UCSD-AML1 (cell line): ENCODE data around the gene FICD.

Source experiments
- DNase-seq: peaks from one replicate; lab custom pipeline; 2025; ENCODE audit not compliant: unreplicated experiment; lab: John Stamatoyannopoulos, UW

FICD gene

DNA sequence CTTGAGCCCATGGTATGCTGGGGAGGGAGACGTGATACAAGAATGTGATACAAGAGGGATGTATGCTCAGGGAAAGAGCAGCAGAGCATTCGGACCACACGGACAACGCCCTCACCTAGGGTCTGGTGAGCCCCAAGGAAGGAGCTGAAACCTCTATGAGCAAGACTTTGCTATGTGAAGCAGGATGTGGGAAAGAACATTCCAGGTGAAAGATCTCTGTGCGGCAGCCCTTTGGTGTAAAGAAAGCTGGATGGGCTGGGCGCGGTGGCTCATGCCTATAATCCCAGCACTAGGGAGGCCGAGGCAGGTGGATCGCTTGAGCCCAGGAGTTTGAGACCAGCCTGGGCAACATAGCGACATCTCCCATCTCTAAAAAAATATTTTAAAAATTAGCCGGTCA lies 16.9 kb upstream of the FICD start:
- DNase-seq: no peak

DNA sequence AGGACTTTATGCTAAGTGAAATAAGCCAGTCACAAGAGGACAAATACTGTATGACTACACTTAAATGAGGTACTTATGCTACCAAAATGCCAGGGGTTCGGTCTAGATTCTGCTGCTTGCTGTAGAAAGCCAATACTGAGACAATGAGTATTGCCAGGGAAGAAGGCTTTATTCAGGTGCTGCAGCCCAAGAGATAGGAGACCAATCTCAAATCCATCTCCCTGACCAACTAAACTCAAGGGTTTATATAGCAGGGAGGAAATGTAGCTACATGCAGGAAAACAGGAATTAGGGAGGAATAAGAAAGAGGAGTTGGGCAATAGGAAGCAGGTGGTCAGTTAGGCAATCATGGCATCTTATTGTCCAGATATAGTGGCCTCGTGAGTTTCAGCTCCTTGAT lies 12.2 kb upstream of the FICD start:
- no peak for DNase-seq

GRCh38 chr12:108505129-108505528 lies 9.9 kb upstream of the FICD start:
- no peak for DNase-seq

- DNase-seq: no peak
Observed at GRCh38 chr12:108507971-108508642, 7.0 kb upstream of the FICD start.

DNA sequence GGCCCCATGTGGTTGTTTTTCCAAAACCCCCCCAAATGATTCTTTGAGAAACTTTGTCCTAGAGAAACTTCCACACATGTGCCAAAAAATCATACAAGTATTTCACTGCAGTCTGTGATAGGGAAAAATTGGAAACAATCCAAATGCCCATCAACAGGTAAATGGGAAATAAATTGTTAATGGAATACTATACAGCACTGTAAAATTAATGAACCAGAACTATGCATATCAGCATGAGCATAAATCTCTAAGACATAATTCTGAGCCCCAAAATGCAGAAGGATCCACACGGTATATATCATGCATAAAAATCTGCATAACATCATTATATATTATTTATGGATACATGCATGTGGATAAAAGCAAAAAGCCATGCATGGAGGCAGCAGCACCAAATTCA lies 5.3 kb upstream of the FICD start:
- DNase-seq: no peak

DNA sequence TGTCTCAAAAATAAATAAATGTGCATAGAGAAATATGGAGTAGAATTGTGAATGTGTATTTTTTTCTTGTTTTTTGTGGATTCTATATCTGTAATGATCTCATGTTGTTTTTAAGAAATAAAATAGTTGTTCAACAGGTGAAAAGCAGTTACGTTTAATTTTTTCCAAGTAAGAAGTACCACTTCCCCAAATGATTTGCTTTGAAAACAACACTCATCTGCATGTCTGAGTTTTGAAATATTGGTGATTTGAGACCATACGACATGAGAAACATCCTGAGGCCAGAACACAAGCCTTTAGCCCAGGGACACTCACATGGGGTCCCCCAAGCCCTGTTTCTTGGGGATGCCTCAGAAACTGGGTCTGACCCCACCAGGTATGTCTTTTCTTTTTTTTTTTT lies 4.2 kb upstream of the FICD start:
- DNase-seq: no peak

GRCh38 chr12:108511633-108512540 lies 3.2 kb upstream of the FICD start:
- peak; percentile 53 for DNase-seq

DNA sequence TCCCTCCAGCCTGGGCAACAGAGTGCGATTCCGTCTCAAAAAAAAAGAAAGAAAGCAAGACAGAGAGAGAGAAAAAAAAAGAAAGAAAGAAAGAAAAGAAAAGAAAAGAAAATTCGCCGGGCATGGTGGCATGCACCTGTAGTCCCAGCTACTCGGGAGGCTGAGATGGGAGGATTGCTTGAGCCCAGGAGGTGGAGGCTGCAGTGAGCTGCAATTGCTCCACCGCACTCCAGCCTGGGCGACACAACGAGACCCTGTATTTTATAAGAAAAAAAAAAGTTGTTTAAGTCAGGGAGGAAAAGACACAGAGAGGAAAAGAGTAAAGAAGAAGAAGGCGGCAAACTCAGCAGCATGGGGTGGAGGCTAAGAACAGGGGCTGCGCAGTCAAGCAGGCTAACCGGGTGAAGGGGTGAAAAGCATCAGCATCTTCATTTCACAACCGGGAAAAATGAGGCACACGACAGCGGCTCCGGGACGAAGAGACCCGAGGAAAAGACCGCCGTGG lies 557 bp upstream of the FICD start:
- DNase-seq: no peak

- DNase-seq: no peak
Observed at GRCh38 chr12:108515916-108516315, 839 bp downstream of the FICD start.

GRCh38 chr12:108516511-108517275 lies 1.6 kb downstream of the FICD start:
- no peak for DNase-seq

- no peak for DNase-seq
Observed at GRCh38 chr12:108517288-108518100, 2.4 kb downstream of the FICD start.

- DNase-seq: no peak
Observed at GRCh38 chr12:108518101-108518715, 3.1 kb downstream of the FICD start.

DNA sequence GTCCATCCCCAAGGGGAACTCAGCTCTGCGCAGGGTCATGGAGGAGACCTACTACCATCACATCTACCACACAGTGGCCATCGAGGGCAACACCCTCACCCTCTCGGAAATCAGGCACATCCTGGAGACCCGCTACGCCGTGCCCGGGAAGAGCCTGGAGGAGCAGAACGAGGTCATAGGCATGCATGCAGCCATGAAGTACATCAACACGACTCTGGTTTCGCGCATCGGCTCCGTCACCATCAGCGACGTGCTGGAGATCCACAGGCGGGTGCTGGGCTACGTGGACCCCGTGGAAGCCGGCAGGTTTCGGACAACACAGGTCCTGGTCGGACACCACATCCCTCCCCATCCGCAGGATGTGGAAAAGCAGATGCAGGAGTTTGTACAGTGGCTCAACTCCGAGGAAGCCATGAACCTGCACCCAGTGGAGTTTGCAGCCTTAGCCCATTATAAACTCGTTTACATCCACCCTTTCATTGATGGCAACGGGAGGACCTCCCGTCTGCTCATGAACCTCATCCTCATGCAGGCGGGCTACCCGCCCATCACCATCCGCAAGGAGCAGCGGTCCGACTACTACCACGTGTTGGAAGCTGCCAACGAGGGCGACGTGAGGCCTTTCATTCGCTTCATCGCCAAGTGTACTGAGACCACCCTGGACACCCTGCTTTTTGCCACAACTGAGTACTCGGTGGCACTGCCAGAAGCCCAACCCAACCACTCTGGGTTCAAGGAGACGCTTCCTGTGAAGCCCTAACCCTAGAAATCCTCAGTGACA lies 3.8 kb downstream of the FICD start:
- no peak for DNase-seq

DNA sequence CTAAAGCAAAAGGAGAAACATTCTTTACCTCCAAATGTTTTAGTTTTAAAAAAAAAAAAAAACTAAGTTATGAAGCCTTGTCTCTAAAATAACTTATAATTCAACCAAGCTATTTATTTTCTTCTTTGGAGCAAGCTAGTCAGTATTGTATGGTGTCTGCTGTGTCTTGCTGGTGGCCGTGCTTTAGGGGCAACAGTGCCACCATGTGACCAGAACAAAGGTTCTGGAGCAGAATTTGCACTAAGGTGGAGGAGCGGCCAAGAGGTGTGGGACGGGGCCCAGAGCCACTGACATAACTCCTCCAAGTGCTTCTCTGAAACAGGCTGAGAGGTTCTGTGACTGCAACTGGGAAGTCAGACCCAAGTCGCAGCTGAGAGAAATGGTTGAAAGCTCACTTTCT lies 4.5 kb downstream of the FICD start:
- no peak for DNase-seq

DNA sequence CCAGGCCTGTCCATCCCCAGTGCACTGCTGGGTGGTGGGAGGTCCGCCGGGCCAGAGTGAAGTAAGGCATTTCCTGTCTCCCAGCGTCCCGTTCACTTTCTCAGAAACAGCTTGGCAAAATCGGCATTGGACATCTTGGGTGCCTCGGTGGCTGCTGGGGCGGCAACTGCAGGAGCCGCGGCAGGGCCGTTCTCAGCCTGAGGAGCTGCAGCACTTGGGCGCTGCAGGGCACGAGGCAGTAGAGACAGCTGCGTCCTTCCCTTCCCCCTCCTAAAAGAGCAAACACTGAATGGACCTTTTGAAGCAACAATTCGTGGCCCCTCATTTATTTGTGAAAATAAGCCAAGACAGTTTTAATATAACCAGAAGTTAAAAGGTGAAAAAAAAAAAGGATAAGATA lies 8.3 kb downstream of the FICD start:
- no peak for DNase-seq

GRCh38 chr12:108525681-108526080 lies 10.6 kb downstream of the FICD start:
- DNase-seq: no peak

- no peak for DNase-seq
Observed at GRCh38 chr12:108526482-108527165, 11.5 kb downstream of the FICD start.

- no peak for DNase-seq
Observed at GRCh38 chr12:108527166-108527496, 12.1 kb downstream of the FICD start.

- no peak for DNase-seq
Observed at GRCh38 chr12:108530161-108530560, 15.1 kb downstream of the FICD start.
